Suprapubic skin (tissue), 4 donors: ENCODE data around the gene SMURF2. TPM values are rescaled to one million over a fixed set of nuclear protein-coding genes. Genes with fewer than 3 reads are reported as not detected.

Experiments
- DNase-seq, 2 donors: peaks; one replicate each; pipeline ENCODE4 v3.0.0-alpha.2; 2019; ENCODE audit warnings: low spot score in 2 of 2
- H3K27ac ChIP-seq: fragments of 200-600 bp; sonication (generic); one replicate; pipeline ENCODE4 v1.5.1; 2019
- H3K27me3 ChIP-seq: fragments of 200-600 bp; sonication (generic); one replicate; pipeline ENCODE4 v1.5.1; 2019
- H3K36me3 ChIP-seq: fragments of 200-600 bp; sonication (generic); one replicate; pipeline ENCODE4 v1.5.1; 2019
- H3K4me1 ChIP-seq: fragments of 200-600 bp; sonication (generic); one replicate; pipeline ENCODE4 v1.5.1; 2019
- H3K4me3 ChIP-seq: fragments of 200-600 bp; sonication (generic); one replicate; pipeline ENCODE4 v1.5.1; 2019; ENCODE audit warnings: mild to moderate bottlenecking
- H3K9me3 ChIP-seq: fragments of 200-600 bp; sonication (generic); one replicate; pipeline ENCODE4 v1.5.1; 2019
- CTCF ChIP-seq, 2 donors: fragments of 200-600 bp in 1 of 2; fragments of 450-650 bp in 1 of 2; sonication (generic) in 1 of 2; IDR thresholded peaks; one replicate each; pipeline ENCODE4 v1.5.1; 2016 to 2019; ENCODE audit warnings: antibody characterized with exemption in 2 of 2, mild to moderate bottlenecking in 1 of 2, moderate library complexity in 1 of 2
- EP300 ChIP-seq: sonication (generic); formaldehyde crosslinking; IDR thresholded peaks from one replicate; pipeline ENCODE4 v1.6.1; 2017; ENCODE audit warnings: antibody characterized with exemption
- POLR2A ChIP-seq, 2 donors: fragments of 450-650 bp; IDR thresholded peaks; one replicate each; pipeline ENCODE4 v1.6.1; 2017; ENCODE audit warnings: antibody characterized with exemption in 2 of 2, mild to moderate bottlenecking in 2 of 2, moderate library complexity in 2 of 2
- POLR2AphosphoS5 ChIP-seq, 3 donors: sonication (generic); formaldehyde crosslinking; IDR thresholded peaks; one replicate each; pipeline ENCODE4 v1.6.1; 2017; ENCODE audit warnings: antibody characterized with exemption in 3 of 3
- WGBS: methylation state at CpG from one replicate; pipeline ENCODE4 v1.1.5; 2018; 5-methylcytosine and 5-hydroxymethylcytosine counted together
- total RNA-seq, 4 donors: library from RNA; depleted of rRNA; stranded (reverse); fragments of >200 nt; gene quantifications; one replicate each; pipeline ENCODE4 v1.1.0, GENCODE V29; 2016

The SMURF2 gene
- total RNA-seq, 4 donors from 2014 or later, result 19.4 to 28.6 (median 25.2) TPM

- peaks cover 6% of the 10 kb centered on the region for H3K4me1 ChIP-seq
- no peak overlapping the region for H3K27ac ChIP-seq
- TF ChIP-seq CTCF (IDR thresholded peaks at IDR 0.05), result no peak
- TF ChIP-seq POLR2AphosphoS5 (IDR thresholded peaks at IDR 0.05), result no peak
- TF ChIP-seq EP300, result no peak
- no peak for TF ChIP-seq POLR2A (IDR thresholded peaks at IDR 0.05)
- no peak for DNase-seq
- no peaks in the 10 kb centered on the region for H3K27me3 ChIP-seq
- no peaks in the 10 kb centered on the region for H3K9me3 ChIP-seq
- 95% methylated on average over 5 of the region's 5 CpGs for WGBS
- peaks cover 99% of the 10 kb centered on the region for H3K36me3 ChIP-seq
- no peak overlapping the region for H3K4me3 ChIP-seq
Observed at GRCh38 chr17:64529221-64529620, 132.9 kb downstream of the SMURF2 start.

GRCh38 chr17:64527914-64528313, 134.2 kb downstream of the SMURF2 start:
- H3K4me3 ChIP-seq, result no peak overlapping the region

GRCh38 chr17:64520359-64520758, 141.7 kb downstream of the SMURF2 start:
- TF ChIP-seq POLR2AphosphoS5 (IDR thresholded peaks at IDR 0.05), result no peak
- TF ChIP-seq EP300, result no peak
- no peak for TF ChIP-seq POLR2A (IDR thresholded peaks at IDR 0.05)
- TF ChIP-seq CTCF (IDR thresholded peaks at IDR 0.05), result no peak
- H3K9me3 ChIP-seq, result no peaks in the 10 kb centered on the region
- DNase-seq, result no peak
- 95% methylated on average over 6 of the region's 6 CpGs for WGBS
- H3K27me3 ChIP-seq, result no peaks in the 10 kb centered on the region
- H3K4me3 ChIP-seq, result no peak overlapping the region
- H3K4me1 ChIP-seq, result no peaks in the 10 kb centered on the region
- no peak overlapping the region for H3K27ac ChIP-seq
- H3K36me3 ChIP-seq, result peaks cover 97% of the 10 kb centered on the region

More at GRCh38 chr17:64527914-64528313, 134.2 kb downstream of the SMURF2 start:
- H3K27ac ChIP-seq, result no peak overlapping the region
- no peak for DNase-seq
- H3K27me3 ChIP-seq, result no peaks in the 10 kb centered on the region
- WGBS, result 87% methylated on average over 2 of the region's 2 CpGs
- peaks cover 97% of the 10 kb centered on the region for H3K36me3 ChIP-seq
- no peaks in the 10 kb centered on the region for H3K9me3 ChIP-seq
- TF ChIP-seq CTCF (IDR thresholded peaks at IDR 0.05) (no peak), POLR2AphosphoS5 (IDR thresholded peaks at IDR 0.05) (no peak), POLR2A (IDR thresholded peaks at IDR 0.05) (no peak), EP300 (no peak)
- peaks cover 6% of the 10 kb centered on the region for H3K4me1 ChIP-seq

GRCh38 chr17:64519601-64520000, 142.5 kb downstream of the SMURF2 start:
- Histone ChIP-seq H3K27me3 (no peaks in the 10 kb centered on the region), H3K27ac (no peak overlapping the region), H3K4me3 (no peak overlapping the region), H3K36me3 (peaks cover 97% of the 10 kb centered on the region), H3K4me1 (no peaks in the 10 kb centered on the region), H3K9me3 (no peaks in the 10 kb centered on the region)
- WGBS, result 93% methylated on average over 6 of the region's 6 CpGs
- no peak for TF ChIP-seq POLR2A (IDR thresholded peaks at IDR 0.05)
- no peak for TF ChIP-seq EP300
- DNase-seq, result no peak

GRCh38 chr17:64515829-64516228, 146.3 kb downstream of the SMURF2 start:
- Histone ChIP-seq H3K4me1 (no peaks in the 10 kb centered on the region), H3K27ac (no peak overlapping the region), H3K27me3 (no peaks in the 10 kb centered on the region), H3K36me3 (peaks cover 92% of the 10 kb centered on the region), H3K9me3 (no peaks in the 10 kb centered on the region), H3K4me3 (no peak overlapping the region)
- TF ChIP-seq EP300, result no peak
- TF ChIP-seq POLR2AphosphoS5 (IDR thresholded peaks at IDR 0.05), result no peak
- TF ChIP-seq POLR2A (IDR thresholded peaks at IDR 0.05), result no peak
- no peak for TF ChIP-seq CTCF (IDR thresholded peaks at IDR 0.05)
- DNase-seq, result no peak
- 95% methylated on average over 1 of the region's 1 CpG for WGBS

- peaks cover 92% of the 10 kb centered on the region for H3K36me3 ChIP-seq
Observed at GRCh38 chr17:64515419-64515818, 146.7 kb downstream of the SMURF2 start.

More at GRCh38 chr17:64515419-64515818, 146.7 kb downstream of the SMURF2 start:
- WGBS, result 82% methylated on average over 2 of the region's 2 CpGs
- no peak for DNase-seq
- H3K27ac ChIP-seq, result no peak overlapping the region
- TF ChIP-seq POLR2AphosphoS5 (IDR thresholded peaks at IDR 0.05), result no peak
- TF ChIP-seq CTCF (IDR thresholded peaks at IDR 0.05), result no peak
- TF ChIP-seq EP300, result no peak
- no peak for TF ChIP-seq POLR2A (IDR thresholded peaks at IDR 0.05)
- no peak overlapping the region for H3K4me3 ChIP-seq
- no peaks in the 10 kb centered on the region for H3K27me3 ChIP-seq
- H3K4me1 ChIP-seq, result no peaks in the 10 kb centered on the region
- H3K9me3 ChIP-seq, result no peaks in the 10 kb centered on the region
